B cell (primary cell): ENCODE data around the gene MRPL14. TPM values are rescaled to one million over a fixed set of nuclear protein-coding genes. Genes with fewer than 3 reads are reported as not detected.

ENCODE experiments used
- ATAC-seq: fragments of 200-7000 bp; cut with Tn5 transposase; one replicate; pipeline ENCODE4 v1.10.0; 2021; ENCODE audit warnings: low read depth, mild to moderate bottlenecking, moderate number of reproducible peaks, moderate library complexity
- CTCF ChIA-PET: fragments of 350-600 bp; sonication (Branson Sonifier 250); formaldehyde crosslinking; loops from one replicate; lab custom pipeline; 2021; ENCODE audit warnings: antibody characterized with exemption, inconsistent platforms; lab: Charles Lee
- POLR2A ChIA-PET: fragments of 350-600 bp; sonication (Branson Sonifier 250); formaldehyde crosslinking; loops from one replicate; lab custom pipeline; 2021; ENCODE audit warnings: antibody characterized with exemption; lab: Charles Lee
- DNase-seq: peaks from one replicate; pipeline ENCODE4 v3.0.0; 2013
- H2AFZ ChIP-seq: 2 replicates; pipeline ENCODE4 v1.6.1; 2012; ENCODE audit warnings: mild to moderate bottlenecking, low read depth, low read length; ENCODE audit not compliant: insufficient read depth, poor library complexity, severe bottlenecking
- H3K27ac ChIP-seq, 2 donors: 1 replicate in 1 of 2; 2 replicates in 1 of 2; pipeline ENCODE4 v1.5.1; 2012 to 2013; ENCODE audit warnings: low read length in 2 of 2, mild to moderate bottlenecking in 2 of 2, moderate library complexity in 1 of 2
- H3K27me3 ChIP-seq, 4 experiments: fragments of 200-600 bp in 1 of 4; sonication (generic) in 1 of 4; replicated peaks in 1 of 4; 1 replicate in 2 of 4; 2 replicates in 2 of 4; pipeline versions ENCODE4 v1.6.1 to v1.7.0; 2013 to 2016; ENCODE audit warnings: low read length in 3 of 4, mild to moderate bottlenecking in 2 of 4, mixed read lengths in 1 of 4, moderate library complexity in 1 of 4; ENCODE audit not compliant: insufficient read depth in 4 of 4, control insufficient read depth in 3 of 4; ENCODE audit errors: control extremely low read depth in 1 of 4
- H3K36me3 ChIP-seq, 2 experiments: replicated peaks in 1 of 2; 1 replicate in 1 of 2; 2 replicates in 1 of 2; pipeline versions ENCODE4 v1.6.1 to v1.7.1; 2013; ENCODE audit warnings: low read length in 1 of 2; ENCODE audit not compliant: insufficient read depth in 2 of 2, control insufficient read depth in 1 of 2; ENCODE audit errors: control extremely low read depth in 1 of 2, extremely low read depth in 1 of 2
- H3K4me1 ChIP-seq, 2 donors: fragments of 200-600 bp in 1 of 2; sonication (generic) in 1 of 2; 1 replicate in 1 of 2; 2 replicates in 1 of 2; pipeline versions ENCODE4 v1.5.1 to v1.6.1; 2013 to 2017; ENCODE audit warnings: low read length in 2 of 2; ENCODE audit not compliant: control insufficient read depth in 2 of 2, insufficient read depth in 2 of 2
- H3K4me2 ChIP-seq: replicated peaks from 2 replicates; pipeline ENCODE3; 2012; ENCODE audit warnings: mild to moderate bottlenecking, low read depth, low read length; ENCODE audit not compliant: poor library complexity, severe bottlenecking
- H3K4me3 ChIP-seq, 5 experiments: fragments of 200-600 bp in 1 of 5; sonication (generic) in 1 of 5; 1 replicate in 3 of 5; 2 replicates in 2 of 5; pipeline versions ENCODE4 v1.5.1 to v1.7.0; 2011 to 2016; ENCODE audit warnings: low read length in 4 of 5, mild to moderate bottlenecking in 4 of 5, low read depth in 2 of 5, control low read depth in 1 of 5, moderate library complexity in 1 of 5; ENCODE audit not compliant: insufficient read depth in 1 of 5; ENCODE audit errors: control extremely low read depth in 1 of 5, extremely low read depth in 1 of 5
- H3K79me2 ChIP-seq: fragments of 200-600 bp; sonication (generic); one replicate; pipeline ENCODE4 v1.6.0; 2016; ENCODE audit warnings: low read length; ENCODE audit not compliant: control insufficient read depth, insufficient read depth
- H3K9ac ChIP-seq: fragments of 200-600 bp; sonication (generic); 2 replicates; pipeline ENCODE4 v1.6.1; 2017; ENCODE audit warnings: mild to moderate bottlenecking, low read length, moderate library complexity
- H3K9me3 ChIP-seq, 3 donors: one replicate each; pipeline versions ENCODE4 v1.6.1 to v1.7.1; 2013; ENCODE audit warnings: low read length in 2 of 3; ENCODE audit not compliant: control insufficient read depth in 2 of 3, insufficient read depth in 1 of 3; ENCODE audit errors: control extremely low read depth in 1 of 3
- H4K20me1 ChIP-seq: 2 replicates; pipeline ENCODE4 v1.6.0; 2012; ENCODE audit warnings: mild to moderate bottlenecking, low read length; ENCODE audit not compliant: insufficient read depth, control insufficient read depth, poor library complexity, severe bottlenecking
- H3K27ac Mint-ChIP-seq: one replicate; pipeline ENCODE4 v1.8.0; 2021; ENCODE audit warnings: mixed read lengths
- H3K27me3 Mint-ChIP-seq: one replicate; pipeline ENCODE4 v1.8.0; 2021; ENCODE audit warnings: mixed read lengths
- H3K4me1 Mint-ChIP-seq: one replicate; pipeline ENCODE4 v1.8.0; 2021; ENCODE audit warnings: mixed read lengths
- H3K4me3 Mint-ChIP-seq: one replicate; pipeline ENCODE4 v1.8.0; 2021; ENCODE audit warnings: mixed read lengths
- H3K9me3 Mint-ChIP-seq: one replicate; pipeline ENCODE4 v1.8.0; 2022; ENCODE audit warnings: mixed read lengths; ENCODE audit not compliant: insufficient read depth
- CTCF ChIP-seq: fragments of 200-600 bp; IDR thresholded peaks from one replicate; pipeline ENCODE4 v1.8.0; 2022; ENCODE audit warnings: antibody characterized with exemption, mild to moderate bottlenecking
- EZH2 ChIP-seq: IDR thresholded peaks from 2 replicates; pipeline ENCODE4 v1.6.1; 2012; ENCODE audit warnings: borderline replicate concordance, low read depth, mild to moderate bottlenecking, moderate library complexity, low read length; ENCODE audit not compliant: insufficient read depth, poor library complexity, severe bottlenecking
- WGBS: methylation state at CpG from one replicate; pipeline ENCODE4 v1.1.5; 2013; ENCODE audit warnings: missing lambda C conversion rate; ENCODE audit not compliant: insufficient coverage; 5-methylcytosine and 5-hydroxymethylcytosine counted together
- intact Hi-C: fragments of 100-400 bp; cut with micrococcal nuclease; formaldehyde crosslinking; loops from one replicate; pipeline ENCODE4 v1.10.0; 2022
- polyA plus RNA-seq: library from polyadenylated mRNA; depleted of rRNA; stranded (reverse); fragments of >200 nt; gene quantifications from 2 replicates; pipeline ENCODE4 v1.2.3, GENCODE V29; 2012
- total RNA-seq, 2 donors: library from RNA; stranded (reverse); fragments of 120-200 nt in 1 of 2; gene quantifications; 1 replicate in 1 of 2; 2 replicates in 1 of 2; pipeline versions ENCODE4 v1.2.3 to v1.2.4, GENCODE V29; 2013 to 2022

The MRPL14 gene
- total and polyA plus RNA-seq, 2 donors (not counting 1 experiment from before 2014, with no cell fraction given): 16.7 to 23.5 TPM

GRCh38 chr6:44139351-44139743 lies 12.1 kb upstream of the MRPL14 start:
- Histone ChIP-seq H2AFZ (no peak overlapping the region), H3K4me3 (no peak overlapping the region), H3K36me3 (peaks cover 0 to 11% of the 10 kb centered on the region in 2 experiments), H4K20me1 (no peaks in the 10 kb centered on the region), H3K4me1 (no peaks in the 10 kb centered on the region), H3K27ac (no peak overlapping the region), H3K27me3 (no peaks in the 10 kb centered on the region), H3K9me3 (no peaks in the 10 kb centered on the region), H3K4me2 (no peak overlapping the region), H3K79me2 (no peaks in the 10 kb centered on the region), H3K9ac (no peak overlapping the region)
- DNase-seq (no peak), ATAC-seq (no peak)
- WGBS: 98% methylated on average over 7 of the region's 10 CpGs
- Mint-ChIP-seq H3K27me3 (no peaks in the 10 kb centered on the region), H3K9me3 (no peaks in the 10 kb centered on the region), H3K4me3 (no peak overlapping the region), H3K4me1 (no peaks in the 10 kb centered on the region), H3K27ac (no peak overlapping the region)
- ChIA-PET POLR2A (no interaction called here), CTCF (no interaction called here)
- intact Hi-C loops: no loop called here
- no peak for TF ChIP-seq EZH2
- TF ChIP-seq CTCF: no peak

GRCh38 chr6:44138717-44139350 lies 11.6 kb upstream of the MRPL14 start:
- no peak overlapping the region for H3K4me2 ChIP-seq
- CTCF ChIA-PET: interaction anchor here (1.0 kb wide), 1 partner anchor 34 kb away, joined by 3 read pairs; no protein-coding TSS in a partner anchor
- no peaks in the 10 kb centered on the region for H3K9me3 Mint-ChIP-seq
- no peak overlapping the region for H3K4me3 ChIP-seq
- H3K9me3 ChIP-seq: no peaks in the 10 kb centered on the region
- 94% methylated on average over 4 of the region's 6 CpGs for WGBS
- no peaks in the 10 kb centered on the region for H3K79me2 ChIP-seq
- H3K27ac ChIP-seq: no peak overlapping the region
- POLR2A ChIA-PET: no interaction called here
- TF ChIP-seq EZH2: no peak
- no peak for TF ChIP-seq CTCF
- no peaks in the 10 kb centered on the region for H3K4me1 ChIP-seq
- H2AFZ ChIP-seq: no peak overlapping the region
- peaks cover 0 to 11% of the 10 kb centered on the region in 2 experiments for H3K36me3 ChIP-seq
- no peaks in the 10 kb centered on the region for H3K27me3 Mint-ChIP-seq
- no peak overlapping the region for H3K4me3 Mint-ChIP-seq
- H3K27ac Mint-ChIP-seq: no peak overlapping the region
- no peaks in the 10 kb centered on the region for H3K27me3 ChIP-seq
- H3K4me1 Mint-ChIP-seq: no peaks in the 10 kb centered on the region
- DNase-seq (no peak), ATAC-seq (no peak)
- H4K20me1 ChIP-seq: no peaks in the 10 kb centered on the region
- intact Hi-C loops: no loop called here
- H3K9ac ChIP-seq: no peak overlapping the region
